Stimulated activated naive CD8-positive, alpha-beta T cell treated with anti-CD3 and anti-CD28 coated beads, Interleukin-15, amount 100 ng/mL, for 72 hours (primary cell): ENCODE data around the gene ASCL4.

ENCODE experiments used
- ATAC-seq: fragments of 150-1000 bp; cut with Tn5 transposase; 2 replicates; pipeline ENCODE4 v1.10.0; 2021; ENCODE audit warnings: mild to moderate bottlenecking, moderate library complexity
- DNase-seq, 2 donors: peaks; one replicate each; pipeline ENCODE4 v3.0.0; 2021 to 2022
- H3K27ac Mint-ChIP-seq, 2 donors: one replicate each; pipeline ENCODE4 v1.8.0; 2022; ENCODE audit warnings: mild to moderate bottlenecking in 2 of 2, mixed read lengths in 2 of 2, moderate library complexity in 2 of 2
- H3K27me3 Mint-ChIP-seq: one replicate; pipeline ENCODE4 v1.8.0; 2022; ENCODE audit warnings: mixed read lengths
- H3K4me1 Mint-ChIP-seq: one replicate; pipeline ENCODE4 v1.8.0; 2022; ENCODE audit warnings: mild to moderate bottlenecking, mixed read lengths
- H3K4me3 Mint-ChIP-seq, 2 donors: one replicate each; pipeline ENCODE4 v1.8.0; 2022; ENCODE audit warnings: mild to moderate bottlenecking in 2 of 2, mixed read lengths in 2 of 2, moderate library complexity in 1 of 2
- H3K9me3 Mint-ChIP-seq, 2 donors: one replicate each; pipeline ENCODE4 v1.8.0; 2022; ENCODE audit warnings: mixed read lengths in 2 of 2

The ASCL4 gene

DNA sequence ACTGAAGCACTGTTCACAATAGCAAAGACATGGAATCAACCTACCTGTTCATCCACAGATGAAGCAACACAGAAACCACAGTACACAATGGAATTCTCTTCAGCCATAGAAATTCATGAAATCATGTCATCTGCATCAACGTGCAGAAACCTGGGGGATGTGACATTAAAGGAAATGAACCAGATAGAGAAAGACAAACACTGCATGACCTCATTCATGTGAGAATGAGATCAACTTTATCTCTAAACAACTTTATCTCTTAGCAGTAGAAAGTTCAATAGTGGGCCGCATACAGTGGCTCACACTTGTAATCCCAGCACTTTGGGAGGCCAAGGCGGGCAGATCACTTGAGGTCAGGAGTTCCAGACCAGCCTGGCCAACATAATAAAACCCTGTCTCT is 19.9 kb downstream of the ASCL4 start:
- no peak overlapping the region for H3K4me3 Mint-ChIP-seq
- DNase-seq (no peak), ATAC-seq (no peak)
- no peaks in the 10 kb centered on the region for H3K4me1 Mint-ChIP-seq
- H3K27ac Mint-ChIP-seq, result no peak overlapping the region
- H3K27me3 Mint-ChIP-seq, result peaks cover 52% of the 10 kb centered on the region
- H3K9me3 Mint-ChIP-seq, result peaks cover 0 to 8% of the 10 kb centered on the region in 2 donors

DNA sequence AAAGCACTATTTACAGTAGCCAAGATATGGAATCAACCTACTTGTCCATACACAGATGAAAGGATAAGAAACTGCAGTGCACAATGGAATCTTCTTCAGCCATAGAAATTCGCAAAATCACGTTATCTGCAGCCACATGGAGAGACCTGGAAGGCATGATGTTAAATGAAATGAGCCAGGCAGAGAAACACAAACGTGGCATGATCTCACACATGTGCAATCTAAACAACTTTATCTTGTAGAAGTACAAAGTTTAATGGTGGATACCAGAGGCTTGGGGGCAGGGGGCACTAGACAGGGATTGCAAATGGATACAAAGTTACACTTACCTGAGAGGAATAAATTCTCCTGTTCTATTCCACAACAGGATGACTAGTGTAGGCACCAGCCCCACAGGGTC is 24.1 kb downstream of the ASCL4 start:
- no peaks in the 10 kb centered on the region for H3K4me1 Mint-ChIP-seq
- no peak overlapping the region for H3K4me3 Mint-ChIP-seq
- ATAC-seq (no peak), DNase-seq (no peak)
- H3K27me3 Mint-ChIP-seq, result peaks cover 52% of the 10 kb centered on the region
- H3K27ac Mint-ChIP-seq, result no peak overlapping the region
- no peaks in the 10 kb centered on the region for H3K9me3 Mint-ChIP-seq

DNA sequence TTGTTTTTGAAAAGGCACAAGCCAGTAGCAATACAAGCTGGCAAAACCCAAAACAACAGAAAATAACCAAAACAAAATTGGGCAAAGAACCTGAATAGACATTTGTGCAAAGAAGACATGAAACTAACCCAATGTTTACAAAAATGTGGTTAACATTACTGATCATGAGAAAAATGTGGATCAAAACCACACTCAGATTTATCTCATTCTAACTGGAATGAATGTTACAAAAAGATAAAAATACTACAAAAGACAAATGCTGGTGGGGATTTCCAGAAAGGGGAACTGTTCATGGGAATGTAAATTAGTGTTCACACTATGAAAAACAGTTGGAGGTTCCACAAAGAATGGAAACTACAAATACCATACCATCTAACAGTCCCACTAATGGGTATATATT is 26.6 kb downstream of the ASCL4 start:
- no peak for ATAC-seq
- Mint-ChIP-seq H3K27ac (no peak overlapping the region), H3K9me3 (no peaks in the 10 kb centered on the region), H3K4me3 (no peak overlapping the region), H3K27me3 (peaks cover 29% of the 10 kb centered on the region), H3K4me1 (no peaks in the 10 kb centered on the region)
- no peak for DNase-seq

DNA sequence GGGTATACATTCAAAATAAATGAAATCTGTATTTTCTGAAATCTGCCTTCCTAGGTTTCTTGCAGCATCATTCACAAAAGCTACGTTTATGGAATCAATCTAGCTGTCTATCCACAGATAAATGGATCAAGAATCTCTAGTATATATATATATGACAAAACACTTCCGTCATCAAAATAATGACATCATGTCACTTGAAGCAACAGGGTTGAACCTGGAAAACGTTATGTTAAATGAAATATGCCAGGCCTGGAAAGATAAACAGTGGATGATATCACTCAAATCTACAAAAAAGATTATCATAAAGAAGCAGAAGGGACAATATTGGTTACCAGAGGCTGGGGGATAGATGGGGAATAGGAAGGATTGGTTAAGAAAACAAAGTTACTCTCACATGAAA is 28.6 kb downstream of the ASCL4 start:
- no peak for ATAC-seq
- H3K27me3 Mint-ChIP-seq, result peaks cover 11% of the 10 kb centered on the region
- DNase-seq, result no peak
- no peak overlapping the region for H3K27ac Mint-ChIP-seq
- H3K4me3 Mint-ChIP-seq, result no peak overlapping the region
- H3K9me3 Mint-ChIP-seq, result no peaks in the 10 kb centered on the region
- no peaks in the 10 kb centered on the region for H3K4me1 Mint-ChIP-seq

DNA sequence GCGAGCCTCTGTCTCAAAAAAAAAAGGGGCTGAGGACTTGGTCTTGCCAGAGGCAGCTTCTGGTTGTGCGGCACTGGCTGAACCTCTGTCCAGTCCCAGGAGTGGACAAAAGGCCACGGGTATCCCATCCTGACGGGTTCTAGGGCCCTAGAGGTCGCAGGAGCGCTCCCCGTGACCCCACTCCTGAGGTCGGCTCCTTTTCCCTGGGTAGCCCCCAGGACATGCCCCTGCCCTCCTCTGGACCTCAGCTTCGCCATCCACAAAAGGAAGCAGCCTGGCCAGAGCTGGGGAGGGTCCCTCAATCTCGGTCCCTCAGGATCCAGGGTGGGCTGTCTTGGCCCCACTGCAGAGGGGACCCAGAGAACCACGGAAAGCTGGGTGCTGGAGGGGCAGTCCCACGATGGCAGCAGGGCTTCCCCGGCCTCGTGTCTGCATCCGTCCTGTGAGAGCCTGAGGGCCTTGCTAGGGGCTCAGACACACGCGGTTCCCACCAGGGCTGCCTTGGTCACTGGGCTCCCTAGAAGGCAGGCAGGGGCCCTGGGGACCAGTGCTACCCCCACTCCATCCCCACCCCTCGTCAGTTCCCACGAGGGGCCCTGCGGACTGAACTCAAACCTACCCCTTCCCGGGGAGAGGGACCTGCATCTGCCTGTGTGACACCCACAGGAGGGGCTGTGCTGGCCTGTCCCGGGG is 31.1 kb downstream of the ASCL4 start:
- Mint-ChIP-seq H3K4me3 (no peak overlapping the region), H3K27ac (no peak overlapping the region), H3K9me3 (no peaks in the 10 kb centered on the region), H3K4me1 (no peaks in the 10 kb centered on the region), H3K27me3 (no peaks in the 10 kb centered on the region)
- DNase-seq (no peak), ATAC-seq (peak; percentile 40)

DNA sequence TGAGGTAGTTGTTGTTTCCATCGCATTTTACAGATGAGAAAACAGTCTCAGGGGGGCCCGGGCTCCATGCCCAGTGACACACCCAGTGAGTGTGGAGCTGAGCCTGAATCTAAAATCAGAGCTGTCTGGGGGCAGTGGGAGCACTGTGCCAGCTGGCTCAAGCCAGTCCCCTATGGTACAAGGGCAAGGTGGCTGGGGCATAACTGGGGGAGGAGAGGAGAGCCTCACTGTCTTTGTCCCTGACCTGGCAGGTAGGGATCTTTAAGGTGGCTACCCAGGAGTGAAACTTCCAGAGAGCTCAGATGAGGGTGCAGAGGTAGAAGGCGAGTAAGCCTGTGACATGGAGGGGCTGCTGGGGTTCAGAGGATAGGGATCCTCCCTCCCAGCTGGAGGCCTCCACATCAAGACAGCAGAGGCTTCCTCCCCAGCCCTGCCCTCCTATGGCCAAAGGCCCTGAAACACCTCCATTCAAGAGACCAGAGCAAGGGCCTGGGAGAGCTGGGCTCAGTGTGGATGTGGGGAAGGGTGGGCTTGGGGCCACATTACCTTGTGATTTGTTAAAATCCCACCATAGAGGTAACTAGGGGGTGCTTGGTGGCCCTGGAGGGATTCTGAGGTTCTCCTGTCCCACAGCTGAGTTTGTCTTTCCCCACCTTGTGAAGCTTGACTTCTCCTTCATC is 33.1 kb downstream of the ASCL4 start:
- H3K4me3 Mint-ChIP-seq, result no peak overlapping the region
- H3K27ac Mint-ChIP-seq, result peak overlapping the region in 1 of 2 donors; percentile 14
- H3K9me3 Mint-ChIP-seq, result no peaks in the 10 kb centered on the region
- no peaks in the 10 kb centered on the region for H3K4me1 Mint-ChIP-seq
- peak; percentile 9 for ATAC-seq
- no peaks in the 10 kb centered on the region for H3K27me3 Mint-ChIP-seq
- no peak for DNase-seq

DNA sequence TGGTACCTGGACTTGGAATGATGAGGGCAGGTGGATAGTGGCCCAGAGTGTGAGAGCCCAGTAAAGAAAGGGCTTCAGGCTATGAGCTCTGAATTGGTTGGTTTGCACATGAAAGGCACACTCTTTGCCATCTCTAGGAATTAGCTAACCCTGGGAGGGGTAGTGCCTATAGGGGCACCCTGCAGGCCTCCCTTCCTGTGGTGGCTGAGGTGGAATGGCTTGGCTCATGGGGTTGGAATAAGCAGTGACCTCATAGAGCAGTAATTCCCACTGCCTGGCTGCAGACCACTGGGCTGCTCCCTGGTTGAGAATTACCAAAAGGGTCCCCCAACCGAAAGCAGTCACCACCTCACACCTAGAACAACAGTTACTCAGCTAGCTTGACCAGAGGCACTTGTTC is 42.7 kb downstream of the ASCL4 start:
- ATAC-seq, result no peak
- no peak overlapping the region for H3K27ac Mint-ChIP-seq
- H3K4me3 Mint-ChIP-seq, result no peak overlapping the region
- H3K4me1 Mint-ChIP-seq, result no peaks in the 10 kb centered on the region
- DNase-seq, result no peak
- H3K9me3 Mint-ChIP-seq, result peaks cover 22 to 36% of the 10 kb centered on the region in 2 donors
- H3K27me3 Mint-ChIP-seq, result peaks cover 6% of the 10 kb centered on the region

DNA sequence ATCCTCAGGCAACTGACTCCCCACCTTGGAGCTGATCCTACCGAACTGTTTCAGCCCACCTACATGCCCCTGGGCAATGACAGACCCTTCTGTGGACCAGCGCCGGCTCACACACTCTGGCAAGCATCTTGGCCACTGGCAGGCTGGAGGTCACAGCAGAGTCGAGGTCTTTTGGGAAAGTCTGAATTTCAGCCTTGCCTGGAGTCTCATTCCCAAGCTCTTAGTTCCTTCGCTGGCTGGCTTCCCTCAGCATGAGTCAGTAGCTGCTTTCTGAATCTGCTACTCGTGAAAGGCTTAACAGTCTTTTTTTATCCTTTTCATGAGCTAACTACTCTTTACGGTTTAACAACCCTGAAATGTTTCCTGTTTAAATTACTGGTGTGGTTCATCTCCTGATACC is 44.5 kb downstream of the ASCL4 start:
- ATAC-seq, result no peak
- no peaks in the 10 kb centered on the region for H3K4me1 Mint-ChIP-seq
- H3K27me3 Mint-ChIP-seq, result peaks cover 20% of the 10 kb centered on the region
- H3K4me3 Mint-ChIP-seq, result no peak overlapping the region
- DNase-seq, result no peak
- peaks cover 22 to 41% of the 10 kb centered on the region in 2 donors for H3K9me3 Mint-ChIP-seq
- H3K27ac Mint-ChIP-seq, result no peak overlapping the region

DNA sequence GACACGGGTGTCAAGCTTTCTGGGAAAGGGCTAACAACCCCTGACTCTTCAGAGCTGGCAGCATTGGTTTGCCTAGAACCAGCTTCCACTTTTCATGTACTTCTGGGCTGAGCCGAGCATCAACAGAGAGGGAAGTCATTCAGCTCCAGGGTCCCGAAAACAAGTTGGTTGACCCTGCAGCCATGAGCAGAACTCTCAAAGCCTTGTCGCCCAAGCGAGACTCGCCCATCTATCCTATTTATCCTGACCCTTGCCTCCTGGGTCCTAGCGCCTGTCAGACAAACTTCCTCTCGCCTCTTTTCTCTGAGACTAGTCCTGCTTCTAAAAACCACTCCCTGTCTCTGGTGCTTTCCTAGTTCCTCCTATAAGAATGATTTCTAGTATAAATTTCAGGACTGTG is 47.9 kb downstream of the ASCL4 start:
- DNase-seq (no peak), ATAC-seq (no peak)
- Mint-ChIP-seq H3K4me1 (no peaks in the 10 kb centered on the region), H3K9me3 (peaks cover 40 to 55% of the 10 kb centered on the region in 2 donors), H3K27me3 (peaks cover 20% of the 10 kb centered on the region), H3K4me3 (peak overlapping the region in 1 of 2 donors; percentile 31), H3K27ac (no peak overlapping the region)
